ENCODE data around the gene GATA5. TPM values are rescaled to one million over a fixed set of nuclear protein-coding genes. Genes with fewer than 3 reads are reported as not detected.

GATA5 gene
- total RNA-seq, 1 experiment from 2014 or later: 0.96 TPM

DNA sequence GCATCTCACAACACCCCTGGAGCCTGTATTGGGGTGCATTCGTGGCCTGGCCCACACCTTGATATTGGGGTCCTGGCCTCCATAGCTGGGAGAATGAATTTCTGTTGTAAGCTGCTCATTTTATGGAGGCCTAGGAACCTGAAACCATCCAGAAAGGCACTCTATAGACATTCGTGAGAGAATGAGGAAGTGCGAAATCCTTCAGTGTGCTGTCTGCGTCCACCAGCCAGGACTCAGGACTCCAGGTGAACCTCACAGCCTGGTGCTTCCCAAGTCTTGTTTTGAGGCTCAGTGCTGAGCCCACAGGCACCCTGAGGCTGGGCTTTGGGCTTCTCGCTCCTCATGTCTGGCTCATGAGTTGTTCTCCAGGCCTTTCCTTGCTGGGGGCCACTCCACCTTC is 36.6 kb downstream of the GATA5 start:
- H3K36me3 ChIP-seq (ENCODE audit: low read depth): no peaks in the 10 kb centered on the region
- CTCF ChIA-PET: no interaction called here
- no peaks in the 10 kb centered on the region for H3K9me3 ChIP-seq (ENCODE audit: insufficient read depth, low read depth)
- TF ChIP-seq, protein P1, sequence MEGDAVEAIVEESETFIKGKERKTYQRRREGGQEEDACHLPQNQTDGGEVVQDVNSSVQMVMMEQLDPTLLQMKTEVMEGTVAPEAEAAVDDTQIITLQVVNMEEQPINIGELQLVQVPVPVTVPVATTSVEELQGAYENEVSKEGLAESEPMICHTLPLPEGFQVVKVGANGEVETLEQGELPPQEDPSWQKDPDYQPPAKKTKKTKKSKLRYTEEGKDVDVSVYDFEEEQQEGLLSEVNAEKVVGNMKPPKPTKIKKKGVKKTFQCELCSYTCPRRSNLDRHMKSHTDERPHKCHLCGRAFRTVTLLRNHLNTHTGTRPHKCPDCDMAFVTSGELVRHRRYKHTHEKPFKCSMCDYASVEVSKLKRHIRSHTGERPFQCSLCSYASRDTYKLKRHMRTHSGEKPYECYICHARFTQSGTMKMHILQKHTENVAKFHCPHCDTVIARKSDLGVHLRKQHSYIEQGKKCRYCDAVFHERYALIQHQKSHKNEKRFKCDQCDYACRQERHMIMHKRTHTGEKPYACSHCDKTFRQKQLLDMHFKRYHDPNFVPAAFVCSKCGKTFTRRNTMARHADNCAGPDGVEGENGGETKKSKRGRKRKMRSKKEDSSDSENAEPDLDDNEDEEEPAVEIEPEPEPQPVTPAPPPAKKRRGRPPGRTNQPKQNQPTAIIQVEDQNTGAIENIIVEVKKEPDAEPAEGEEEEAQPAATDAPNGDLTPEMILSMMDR (conservative IDR thresholded peaks at IDR 0.05): no peak
- TF ChIP-seq EZH2 (IDR thresholded peaks at IDR 0.05; ENCODE audit: low read depth): no peak
- no peak overlapping the region for H2AFZ ChIP-seq
- no peaks in the 10 kb centered on the region for H3K9me2 ChIP-seq (ENCODE audit: insufficient read depth)
- no peak for DNase-seq
- no peak overlapping the region for H3K27ac ChIP-seq
- no peak overlapping the region for H3K4me2 ChIP-seq
- POLR2A ChIA-PET (ENCODE audit: unreplicated experiment): interaction anchor here (0.6 kb wide), 1 partner anchor 435 kb away, joined by 3 read pairs; no protein-coding TSS in a partner anchor
- no peak overlapping the region for H3K4me3 ChIP-seq
- no peaks in the 10 kb centered on the region for H3K4me1 ChIP-seq (replicated peaks; ENCODE audit: insufficient read depth)
- intact Hi-C loops (cut with micrococcal nuclease; ENCODE audit: unreplicated experiment): no loop called here
- H3F3A ChIP-seq (ENCODE audit: insufficient read depth, low read depth): no peaks in the 10 kb centered on the region
- no TSS peak for BruUV-seq (replicated peaks)
- no peaks in the 10 kb centered on the region for H4K20me1 ChIP-seq (ENCODE audit: insufficient read depth)
- peaks cover 85% of the 10 kb centered on the region for H3K27me3 ChIP-seq (ENCODE audit: insufficient read depth, low read depth)
- no peaks in the 10 kb centered on the region for H3K79me2 ChIP-seq (ENCODE audit: low read depth)

DNA sequence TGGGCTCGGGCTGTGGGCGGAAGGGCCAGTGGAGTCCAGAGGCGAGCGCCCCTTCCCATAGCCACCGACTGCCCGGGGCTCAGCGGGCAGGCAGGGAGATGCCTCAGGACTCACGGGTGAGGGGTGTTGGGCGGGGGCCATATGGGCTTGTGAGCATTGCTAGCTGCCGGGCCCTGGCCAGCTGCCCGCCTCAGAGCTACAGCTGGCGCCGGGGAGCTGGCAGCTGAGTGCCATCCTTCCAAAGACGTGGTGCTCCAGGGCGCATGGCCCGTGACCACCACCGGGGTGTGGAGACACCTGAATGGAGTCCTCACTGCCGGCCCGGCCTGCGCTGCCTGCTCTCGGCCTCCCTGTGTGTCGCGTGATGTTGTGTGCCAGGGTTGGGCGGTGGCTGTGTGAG is 37.9 kb downstream of the GATA5 start:
- Histone ChIP-seq H3K9me2 (ENCODE audit: insufficient read depth) (no peaks in the 10 kb centered on the region), H3K36me3 (ENCODE audit: low read depth) (no peaks in the 10 kb centered on the region), H3K9me3 (ENCODE audit: insufficient read depth, low read depth) (no peaks in the 10 kb centered on the region), H3K4me2 (no peak overlapping the region), H3K79me2 (ENCODE audit: low read depth) (no peaks in the 10 kb centered on the region), H2AFZ (no peak overlapping the region), H3K27ac (no peak overlapping the region), H3F3A (ENCODE audit: insufficient read depth, low read depth) (no peaks in the 10 kb centered on the region), H3K4me1 (replicated peaks; ENCODE audit: insufficient read depth) (no peaks in the 10 kb centered on the region), H3K27me3 (ENCODE audit: insufficient read depth, low read depth) (peaks cover 80% of the 10 kb centered on the region), H4K20me1 (ENCODE audit: insufficient read depth) (no peaks in the 10 kb centered on the region), H3K4me3 (no peak overlapping the region)
- intact Hi-C loops (cut with micrococcal nuclease; ENCODE audit: unreplicated experiment): no loop called here
- BruUV-seq (replicated peaks): no TSS peak
- CTCF ChIA-PET: no interaction called here
- DNase-seq: no peak
- no peak for TF ChIP-seq EZH2 (IDR thresholded peaks at IDR 0.05; ENCODE audit: low read depth)
- TF ChIP-seq, protein P1 (conservative IDR thresholded peaks at IDR 0.05): no peak
- POLR2A ChIA-PET (ENCODE audit: unreplicated experiment): no interaction called here

DNA sequence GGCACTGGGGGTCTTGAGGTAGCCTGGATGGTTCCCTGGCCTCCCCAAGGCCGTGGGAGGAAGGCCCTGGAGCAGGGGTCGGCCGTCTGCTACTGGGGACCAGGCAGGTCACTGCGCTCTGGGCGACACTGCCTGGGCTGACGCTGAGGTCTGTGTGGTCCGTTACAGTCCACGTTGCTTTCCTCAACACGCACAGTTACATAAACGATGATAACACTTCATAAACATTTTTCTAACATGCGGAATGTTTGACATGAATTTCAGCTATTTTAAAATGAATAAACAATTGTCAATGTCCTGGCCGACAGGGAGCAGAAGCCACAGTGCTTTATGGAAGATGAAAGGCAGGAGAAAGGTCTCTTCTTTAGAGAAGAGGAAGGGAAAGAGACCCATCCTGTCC is 38.3 kb downstream of the GATA5 start:
- H3F3A ChIP-seq (ENCODE audit: insufficient read depth, low read depth): no peaks in the 10 kb centered on the region
- intact Hi-C loops (cut with micrococcal nuclease; ENCODE audit: unreplicated experiment): no loop called here
- TF ChIP-seq, protein P1 (conservative IDR thresholded peaks at IDR 0.05): no peak
- no peak for TF ChIP-seq EZH2 (IDR thresholded peaks at IDR 0.05; ENCODE audit: low read depth)
- H3K27me3 ChIP-seq (ENCODE audit: insufficient read depth, low read depth): peaks cover 76% of the 10 kb centered on the region
- no peaks in the 10 kb centered on the region for H3K4me1 ChIP-seq (replicated peaks; ENCODE audit: insufficient read depth)
- H3K36me3 ChIP-seq (ENCODE audit: low read depth): no peaks in the 10 kb centered on the region
- no peak overlapping the region for H3K4me3 ChIP-seq
- H4K20me1 ChIP-seq (ENCODE audit: insufficient read depth): no peaks in the 10 kb centered on the region
- no peaks in the 10 kb centered on the region for H3K9me3 ChIP-seq (ENCODE audit: insufficient read depth, low read depth)
- no peak overlapping the region for H3K4me2 ChIP-seq
- H3K79me2 ChIP-seq (ENCODE audit: low read depth): no peaks in the 10 kb centered on the region
- ChIA-PET CTCF (no interaction called here), POLR2A (ENCODE audit: unreplicated experiment) (no interaction called here)
- no peak for DNase-seq
- no peak overlapping the region for H2AFZ ChIP-seq
- no TSS peak for BruUV-seq (replicated peaks)
- no peak overlapping the region for H3K27ac ChIP-seq
- no peaks in the 10 kb centered on the region for H3K9me2 ChIP-seq (ENCODE audit: insufficient read depth)

Measured in PC-9 (cell line).